IMR-90 (cell line): ENCODE measurements around the gene SLC6A20. TPM values are rescaled to one million over a fixed set of nuclear protein-coding genes. Genes with fewer than 3 reads are reported as not detected.

Experiments used
- ATAC-seq: fragments of 200-7000 bp; cut with Tn5 transposase; 2 replicates; pipeline ENCODE4 v1.9.1; 2020; ENCODE audit warnings: low read depth, mild to moderate bottlenecking, moderate library complexity
- BruUV-seq: library from RNA; stranded (reverse); fragments of 400-500 nt; replicated peaks from 2 replicates; lab custom pipeline; 2021; lab: Mats Ljungman, UMichigan
- CTCF ChIA-PET: fragments of 300-600 bp; formaldehyde crosslinking; extraction: SDS; loops from one replicate; lab custom pipeline; 2021; ENCODE audit warnings: antibody characterized with exemption; lab: Yijun Ruan, JAX
- POLR2A ChIA-PET: fragments of 300-600 bp; sonication (Branson Sonifier 250); formaldehyde crosslinking; loops from one replicate; lab custom pipeline; 2022; ENCODE audit warnings: antibody characterized with exemption; ENCODE audit not compliant: unreplicated experiment; lab: Charles Lee
- DNase-seq: peaks from one replicate; pipeline ENCODE4 v3.0.0; 2013
- H2AFZ ChIP-seq: replicated peaks from 2 replicates; pipeline ENCODE3; 2013; ENCODE audit warnings: low read length, mild to moderate bottlenecking; ENCODE audit not compliant: poor library complexity
- H2AK5ac ChIP-seq: 2 replicates; pipeline ENCODE4 v1.6.1; 2013; ENCODE audit warnings: low read depth, low read length, inconsistent platforms
- H2AK9ac ChIP-seq: replicated peaks from 2 replicates; pipeline ENCODE3; 2013; ENCODE audit warnings: mild to moderate bottlenecking, low read depth, low read length, moderate library complexity; ENCODE audit not compliant: poor library complexity
- H2BK120ac ChIP-seq: 2 replicates; pipeline ENCODE4 v1.6.1; 2013; ENCODE audit warnings: low read depth, low read length, inconsistent platforms
- H2BK15ac ChIP-seq: 3 replicates; pipeline ENCODE4 v1.6.1; 2013; ENCODE audit warnings: low read depth, low read length, inconsistent platforms
- H2BK20ac ChIP-seq: 2 replicates; pipeline ENCODE4 v1.6.1; 2013; ENCODE audit warnings: low read depth, mild to moderate bottlenecking, inconsistent platforms, low read length, moderate library complexity
- H2BK5ac ChIP-seq: 2 replicates; pipeline ENCODE4 v1.6.1; 2013; ENCODE audit warnings: mild to moderate bottlenecking, low read depth, low read length, inconsistent platforms; ENCODE audit not compliant: poor library complexity, severe bottlenecking
- H3K14ac ChIP-seq: replicated peaks from 2 replicates; pipeline ENCODE4 v1.6.1; 2013; ENCODE audit warnings: low read depth, low read length, inconsistent platforms
- H3K18ac ChIP-seq: 2 replicates; pipeline ENCODE4 v1.6.1; 2013; ENCODE audit warnings: low read depth, low read length, control low read depth
- H3K23ac ChIP-seq: 2 replicates; pipeline ENCODE4 v1.6.1; 2013; ENCODE audit warnings: low read depth, low read length, inconsistent platforms
- H3K27ac ChIP-seq: 2 replicates; pipeline ENCODE4 v1.5.1; 2013; ENCODE audit warnings: mild to moderate bottlenecking, control low read depth, low read length; ENCODE audit not compliant: insufficient read depth
- H3K27me3 ChIP-seq: 2 replicates; pipeline ENCODE4 v1.6.1; 2013; ENCODE audit warnings: low read length; ENCODE audit not compliant: control insufficient read depth, insufficient read depth
- H3K36me3 ChIP-seq: 2 replicates; pipeline ENCODE4 v1.6.1; 2013; ENCODE audit warnings: low read length, mixed read lengths; ENCODE audit not compliant: control insufficient read depth, insufficient read depth
- H3K4ac ChIP-seq: 2 replicates; pipeline ENCODE4 v1.6.1; 2013; ENCODE audit warnings: low read depth, low read length, inconsistent platforms
- H3K4me1 ChIP-seq: 2 replicates; pipeline ENCODE4 v1.6.1; 2013; ENCODE audit warnings: low read length, mixed read lengths; ENCODE audit not compliant: control insufficient read depth, insufficient read depth
- H3K4me2 ChIP-seq: 2 replicates; pipeline ENCODE4 v1.6.1; 2013; ENCODE audit warnings: low read depth, mild to moderate bottlenecking, control low read depth, low read length, moderate library complexity
- H3K4me3 ChIP-seq: 2 replicates; pipeline ENCODE4 v1.5.1; 2013; ENCODE audit warnings: low read depth, mild to moderate bottlenecking, control low read depth, low read length, moderate library complexity; ENCODE audit not compliant: insufficient read depth
- H3K56ac ChIP-seq: 2 replicates; pipeline ENCODE4 v1.6.1; 2013; ENCODE audit warnings: low read length, inconsistent platforms; ENCODE audit not compliant: insufficient read depth; ENCODE audit errors: extremely low read depth
- H3K79me1 ChIP-seq, 2 experiments: 2 replicates each; pipeline ENCODE4 v1.6.1; 2013; ENCODE audit warnings: low read length in 2 of 2, inconsistent platforms in 1 of 2, low read depth in 1 of 2
- H3K9ac ChIP-seq: 2 replicates; pipeline ENCODE4 v1.6.1; 2013; ENCODE audit warnings: low read depth, low read length, control low read depth
- H3K9me1 ChIP-seq: 2 replicates; pipeline ENCODE4 v1.6.1; 2013; ENCODE audit warnings: low read length, inconsistent platforms; ENCODE audit not compliant: insufficient read depth
- H3K9me3 ChIP-seq: 2 replicates; pipeline ENCODE4 v1.6.1; 2013; ENCODE audit warnings: low read length; ENCODE audit not compliant: control insufficient read depth, insufficient read depth
- H4K20me1 ChIP-seq: 2 replicates; pipeline ENCODE4 v1.6.1; 2013; ENCODE audit warnings: low read length, inconsistent platforms; ENCODE audit not compliant: insufficient read depth
- H4K5ac ChIP-seq: 2 replicates; pipeline ENCODE4 v1.6.1; 2013; ENCODE audit warnings: mild to moderate bottlenecking, low read depth, low read length, control low read depth
- H4K8ac ChIP-seq, 2 experiments: 2 replicates each; pipeline ENCODE4 v1.6.1; 2013; ENCODE audit warnings: low read depth in 2 of 2, low read length in 2 of 2, control low read depth in 1 of 2, inconsistent platforms in 1 of 2
- H4K91ac ChIP-seq: 2 replicates; pipeline ENCODE4 v1.6.1; 2013; ENCODE audit warnings: low read depth, low read length, inconsistent platforms; ENCODE audit not compliant: insufficient read depth
- RFX5 ChIP-seq: IDR thresholded peaks from 2 replicates; pipeline ENCODE4 v1.8.0; 2012; ENCODE audit warnings: low read depth, mild to moderate bottlenecking, low read length, moderate library complexity
- WGBS, 2 experiments: methylation state at CpG; one replicate each; pipeline versions ENCODE4 v1.1.5 to v1.1.7; 2013; ENCODE audit warnings: missing lambda C conversion rate in 2 of 2; ENCODE audit not compliant: insufficient read length in 1 of 2; ENCODE audit errors: extremely low coverage in 2 of 2; 5-methylcytosine and 5-hydroxymethylcytosine counted together
- dilution Hi-C: fragments of 300-500 bp; cut with HindIII; formaldehyde crosslinking; loops from one replicate; pipeline ENCODE4 v1.14.3; 2018; ENCODE audit warnings: low sequenced_read_pairs; ENCODE audit not compliant: unreplicated experiment
- in situ Hi-C: fragments of 300-500 bp; cut with MboI; formaldehyde crosslinking; loops from 3 replicates; pipeline ENCODE4 v1.14.3; 2019; ENCODE audit warnings: low sequenced_read_pairs, inconsistent platforms, mixed read lengths
- intact Hi-C: fragments of 100-400 bp; cut with micrococcal nuclease; formaldehyde crosslinking; loops from 2 replicates; pipeline ENCODE4 v1.10.0; 2022
- polyA plus RNA-seq, 3 experiments: library from polyadenylated mRNA; depleted of rRNA; stranded (reverse); fragments of >200 nt; gene quantifications; 2 replicates each; pipeline ENCODE4 v1.2.3, GENCODE V29; 2012; ENCODE audit warnings: low replicate concordance in 1 of 3
- total RNA-seq: library from RNA; depleted of rRNA; stranded (reverse); fragments of >200 nt; gene quantifications from 2 replicates; pipeline ENCODE4 v1.2.3, GENCODE V29; 2012

Gene SLC6A20
- total and polyA plus RNA-seq, 2 of the 4 experiments (the other 2 are of a cell fraction): not detected

- Histone ChIP-seq H2AFZ (no peak overlapping the region), H3K27ac (no peak overlapping the region), H2BK15ac (no peak overlapping the region), H3K4me3 (no peak overlapping the region), H4K5ac (no peak overlapping the region), H3K9me1 (peaks cover 5% of the 10 kb centered on the region), H3K4ac (no peak overlapping the region), H3K56ac (no peak overlapping the region), H3K4me2 (no peak overlapping the region), H4K8ac (no peak overlapping the region), H3K36me3 (no peaks in the 10 kb centered on the region), H3K18ac (no peak overlapping the region), H2AK5ac (no peak overlapping the region), H3K4me1 (peaks cover 11% of the 10 kb centered on the region), H3K23ac (no peak overlapping the region), H3K27me3 (no peaks in the 10 kb centered on the region; the same call in 1 of the 2 replicates), H4K20me1 (peaks cover 8% of the 10 kb centered on the region; the same call in 1 of the 2 replicates), H3K9ac (no peak overlapping the region), H2BK20ac (no peak overlapping the region), H2BK5ac (no peak overlapping the region), H2AK9ac (no peak overlapping the region), H3K79me1 (no peaks in the 10 kb centered on the region), H3K14ac (no peak overlapping the region), H3K9me3 (no peaks in the 10 kb centered on the region), H4K91ac (no peak overlapping the region), H2BK120ac (no peak overlapping the region)
- dilution Hi-C loops: no loop called here
- WGBS, 2 experiments: 93% methylated on average over 3 of the region's 4 CpGs; no CpG with 5 or more reads in 1 of the 2 experiments
- no TSS peak for BruUV-seq
- in situ Hi-C loops: no loop called here
- intact Hi-C loops: no loop called here
- DNase-seq (no peak), ATAC-seq (no peak)
- CTCF ChIA-PET: no interaction called here
- POLR2A ChIA-PET: no interaction called here
- TF ChIP-seq RFX5: no peak
Observed at GRCh38 chr3:45814322-45814721, 18.0 kb upstream of the SLC6A20 start.
